Erythroblast (primary cell): Measurements from ENCODE around the gene MYO16.

Experiments
- GATA1 ChIP-seq: IDR thresholded peaks from 2 replicates; pipeline ENCODE4 v1.6.1; 2011; ENCODE audit warnings: low read depth, mild to moderate bottlenecking, control low read depth, low read length, moderate library complexity
- POLR2A ChIP-seq: IDR thresholded peaks from 2 replicates; pipeline ENCODE4 v1.6.1; 2011; ENCODE audit warnings: mild to moderate bottlenecking, low read length

DNA sequence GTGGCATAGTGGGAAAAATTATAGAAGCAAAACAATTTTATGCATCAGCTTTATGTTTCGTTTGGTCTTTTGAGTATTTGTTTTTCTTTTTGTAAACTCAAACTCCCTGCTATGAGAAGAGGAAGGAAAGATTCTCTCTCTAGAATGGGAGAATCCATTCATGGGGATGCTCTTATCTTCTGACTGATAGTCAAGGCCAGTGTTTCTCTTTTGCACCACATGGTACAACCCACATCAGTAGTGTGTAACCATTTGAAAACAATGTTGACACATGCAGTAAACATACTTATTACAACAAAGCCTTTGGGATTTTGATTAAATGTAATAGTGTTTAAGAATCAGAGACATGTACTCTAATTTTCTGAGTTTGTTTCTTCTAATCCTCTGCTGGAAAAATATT lies 490.5 kb downstream of the MYO16 start:
- TF ChIP-seq POLR2A, result no peak
- no peak for TF ChIP-seq GATA1
